GM23248 (cell line): Measurements from ENCODE around the gene PROCA1.

Source experiments
- EZH2 ChIP-seq: fragments of 200-600 bp; sonication (generic); IDR thresholded peaks from 2 replicates; pipeline ENCODE4 v1.6.1; 2018; ENCODE audit warnings: antibody characterized with exemption, mild to moderate bottlenecking; ENCODE audit not compliant: insufficient read depth, poor library complexity, severe bottlenecking
- EZH2phosphoT487 ChIP-seq: fragments of 200-600 bp; sonication (generic); IDR thresholded peaks from 2 replicates; pipeline ENCODE4 v1.6.1; 2018; ENCODE audit warnings: antibody characterized with exemption, moderate library complexity, mild to moderate bottlenecking, low read depth; ENCODE audit not compliant: insufficient read depth

DNA sequence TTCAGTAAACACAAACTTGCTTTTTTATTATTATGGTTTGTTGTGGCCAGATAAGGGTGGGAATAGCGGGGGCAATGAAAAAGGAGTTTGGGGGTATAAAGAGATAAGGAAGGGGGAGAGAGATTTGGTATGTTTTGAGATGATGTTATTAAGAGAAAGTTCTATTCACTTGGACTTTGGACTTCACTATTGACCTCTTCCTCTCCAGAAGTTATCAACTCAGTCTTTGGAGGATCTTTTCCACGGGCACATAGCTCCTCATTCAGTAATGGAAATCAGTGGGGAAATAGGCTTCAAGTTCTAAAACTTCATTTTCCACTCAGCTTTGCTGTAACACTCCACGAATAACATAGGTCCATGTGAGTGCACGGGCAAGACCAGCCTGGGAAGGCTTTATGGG lies 23.2 kb downstream of the PROCA1 start:
- no peak for TF ChIP-seq EZH2
- no peak for TF ChIP-seq EZH2phosphoT487
